Tibial nerve (tissue), 4 donors: ENCODE data around the gene SLC5A5.

Source experiments
- CTCF ChIP-seq, 5 experiments: fragments of 200-600 bp in 3 of 5; fragments of 450-650 bp in 2 of 5; sonication (generic) in 3 of 5; IDR thresholded peaks; one replicate each; pipeline ENCODE4 v1.5.1; 2016 to 2019; ENCODE audit warnings: antibody characterized with exemption in 5 of 5, mild to moderate bottlenecking in 3 of 5, moderate library complexity in 2 of 5
- EP300 ChIP-seq, 2 donors: sonication (generic); formaldehyde crosslinking; IDR thresholded peaks; one replicate each; pipeline ENCODE4 v1.6.1; 2017; ENCODE audit warnings: antibody characterized with exemption in 2 of 2, mild to moderate bottlenecking in 1 of 2
- POLR2A ChIP-seq, 2 donors: fragments of 450-650 bp; IDR thresholded peaks; one replicate each; pipeline ENCODE4 v1.6.1; 2017; ENCODE audit warnings: antibody characterized with exemption in 2 of 2, mild to moderate bottlenecking in 2 of 2, moderate library complexity in 2 of 2

- no peak for TF ChIP-seq CTCF (IDR thresholded peaks at IDR 0.05)
- no peak for TF ChIP-seq EP300 (IDR thresholded peaks at IDR 0.05)
- TF ChIP-seq POLR2A (IDR thresholded peaks at IDR 0.05), result no peak
Observed at GRCh38 chr19:17909003-17909732, 37.4 kb downstream of the SLC5A5 start.
